Colonic mucosa (tissue), 4 donors: ENCODE data around the gene IFRD2. TPM values are rescaled to one million over a fixed set of nuclear protein-coding genes. Genes with fewer than 3 reads are reported as not detected.
A peak's percentile ranks its signal among the peaks of the same experiment; 100 is the strongest.
"Not testable (repeated sequence)": the region's sequence is repeated elsewhere in the genome, so short reads cannot be mapped to it uniquely, and the experiment has no call there.

Source experiments
- DNase-seq: peaks from one replicate; pipeline ENCODE4 v3.0.0-alpha.2; 2020
- H3K27ac ChIP-seq: fragments of 200-600 bp; one replicate; pipeline ENCODE4 v1.8.0; 2021
- H3K27me3 ChIP-seq: fragments of 200-600 bp; one replicate; pipeline ENCODE4 v1.8.0; 2021
- H3K36me3 ChIP-seq: fragments of 200-600 bp; one replicate; pipeline ENCODE4 v1.8.0; 2021
- H3K4me1 ChIP-seq: fragments of 200-600 bp; one replicate; pipeline ENCODE4 v1.8.0; 2021; ENCODE audit warnings: mild to moderate bottlenecking
- H3K4me3 ChIP-seq: fragments of 200-600 bp; one replicate; pipeline ENCODE4 v1.8.0; 2021
- H3K9ac ChIP-seq, 2 donors: one replicate each; pipeline ENCODE4 v1.7.0; 2013; ENCODE audit warnings: control low read depth in 2 of 2, low read depth in 2 of 2, low read length in 2 of 2
- H3K9me3 ChIP-seq: fragments of 200-600 bp; one replicate; pipeline ENCODE4 v1.8.0; 2021
- intact Hi-C: fragments of 100-400 bp; cut with DNase I; formaldehyde crosslinking; loops from one replicate; pipeline ENCODE4 v1.14.1; 2022
- total RNA-seq, 2 donors: library from RNA; stranded (reverse); fragmentation: NEBNext Ultra II Directional in 1 of 2; extraction: Animal tissue kit (Norgen Biotek cat#: 25700) in 1 of 2; gene quantifications; one replicate each; pipeline ENCODE4 v1.2.1, GENCODE V29; 2021
- TF ChIP-seq, protein P1 (sequence below): fragments of 200-600 bp; IDR thresholded peaks from one replicate; pipeline ENCODE4 v1.8.0; 2022; ENCODE audit warnings: antibody characterized with exemption, mild to moderate bottlenecking
- donor health status: healthy.
- donor health status: DM: no; HTN: no; CAD: no.
- donor health status: DM: no; HTN: no; CAD: no.

Gene IFRD2
- total RNA-seq, 2 donors from 2014 or later, result 52.8 to 129 TPM

GRCh38 chr3:50264383-50264963, 27.8 kb downstream of the IFRD2 start:
- H3K36me3 ChIP-seq, result no peaks in the 10 kb centered on the region
- intact Hi-C loops, result no loop called here
- peaks cover 15% of the 10 kb centered on the region for H3K4me1 ChIP-seq
- TF ChIP-seq, protein P1, sequence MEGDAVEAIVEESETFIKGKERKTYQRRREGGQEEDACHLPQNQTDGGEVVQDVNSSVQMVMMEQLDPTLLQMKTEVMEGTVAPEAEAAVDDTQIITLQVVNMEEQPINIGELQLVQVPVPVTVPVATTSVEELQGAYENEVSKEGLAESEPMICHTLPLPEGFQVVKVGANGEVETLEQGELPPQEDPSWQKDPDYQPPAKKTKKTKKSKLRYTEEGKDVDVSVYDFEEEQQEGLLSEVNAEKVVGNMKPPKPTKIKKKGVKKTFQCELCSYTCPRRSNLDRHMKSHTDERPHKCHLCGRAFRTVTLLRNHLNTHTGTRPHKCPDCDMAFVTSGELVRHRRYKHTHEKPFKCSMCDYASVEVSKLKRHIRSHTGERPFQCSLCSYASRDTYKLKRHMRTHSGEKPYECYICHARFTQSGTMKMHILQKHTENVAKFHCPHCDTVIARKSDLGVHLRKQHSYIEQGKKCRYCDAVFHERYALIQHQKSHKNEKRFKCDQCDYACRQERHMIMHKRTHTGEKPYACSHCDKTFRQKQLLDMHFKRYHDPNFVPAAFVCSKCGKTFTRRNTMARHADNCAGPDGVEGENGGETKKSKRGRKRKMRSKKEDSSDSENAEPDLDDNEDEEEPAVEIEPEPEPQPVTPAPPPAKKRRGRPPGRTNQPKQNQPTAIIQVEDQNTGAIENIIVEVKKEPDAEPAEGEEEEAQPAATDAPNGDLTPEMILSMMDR, result no peak
- no peak overlapping the region for H3K4me3 ChIP-seq
- H3K27ac ChIP-seq, result peak overlapping the region; percentile 85
- peak overlapping the region; percentile 9 to 36 for H3K9ac ChIP-seq
- no peaks in the 10 kb centered on the region for H3K27me3 ChIP-seq
- DNase-seq, result peak; percentile 60
- H3K9me3 ChIP-seq, result no peaks in the 10 kb centered on the region

- TF ChIP-seq, protein P1, result no peak
- intact Hi-C loops, result no loop called here
- DNase-seq, result no peak
- H3K4me3 ChIP-seq, result no peak overlapping the region
- H3K27ac ChIP-seq, result peak overlapping the region; percentile 85
- no peaks in the 10 kb centered on the region for H3K27me3 ChIP-seq
- peaks cover 15% of the 10 kb centered on the region for H3K4me1 ChIP-seq
- peak overlapping the region in 1 of 2 donors; percentile 36 for H3K9ac ChIP-seq
- H3K9me3 ChIP-seq, result no peaks in the 10 kb centered on the region
- H3K36me3 ChIP-seq, result no peaks in the 10 kb centered on the region
Measured at GRCh38 chr3:50263478-50264382, 28.5 kb downstream of the IFRD2 start.

DNA sequence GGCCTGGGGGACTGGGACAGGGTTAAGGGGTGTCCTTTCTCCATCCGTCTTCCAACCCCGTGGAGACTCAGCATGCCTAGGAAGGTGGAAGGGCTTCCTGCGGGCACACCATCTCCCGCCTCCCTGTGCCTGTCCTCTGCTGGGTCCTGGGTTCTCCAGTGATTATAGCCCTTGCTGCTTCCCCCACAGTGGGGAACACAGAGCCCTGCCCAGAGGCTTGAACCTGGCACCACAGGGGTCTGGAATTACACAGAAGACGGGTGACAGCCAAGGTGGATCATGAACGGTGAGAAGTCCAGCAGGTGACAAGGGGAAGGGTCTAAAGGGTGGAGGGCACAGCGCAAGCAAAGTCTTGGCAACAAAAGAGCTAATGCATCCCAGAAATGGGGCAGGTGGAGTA, 29.5 kb downstream of the IFRD2 start:
- no peaks in the 10 kb centered on the region for H3K36me3 ChIP-seq
- no peak for DNase-seq
- TF ChIP-seq, protein P1, result no peak
- intact Hi-C loops, result no loop called here
- H3K9me3 ChIP-seq, result no peaks in the 10 kb centered on the region
- H3K9ac ChIP-seq, result no peak overlapping the region
- H3K27ac ChIP-seq, result no peak overlapping the region
- no peak overlapping the region for H3K4me3 ChIP-seq
- H3K4me1 ChIP-seq, result peaks cover 7% of the 10 kb centered on the region
- H3K27me3 ChIP-seq, result no peaks in the 10 kb centered on the region

GRCh38 chr3:50262200-50262599, 30.0 kb downstream of the IFRD2 start:
- H3K36me3 ChIP-seq, H3K4me3 ChIP-seq, H3K9ac ChIP-seq, H3K4me1 ChIP-seq, H3K9me3 ChIP-seq, H3K27me3 ChIP-seq, DNase-seq, intact Hi-C loops, H3K27ac ChIP-seq: not testable (repeated sequence)

GRCh38 chr3:50261505-50261904, 30.7 kb downstream of the IFRD2 start:
- no peak for DNase-seq
- Histone ChIP-seq H3K36me3 (peaks cover 3% of the 10 kb centered on the region), H3K9ac (peak overlapping the region; percentile 27 to 81), H3K4me3 (no peak overlapping the region), H3K27ac (peak overlapping the region; percentile 90), H3K27me3 (no peaks in the 10 kb centered on the region), H3K4me1 (peaks cover 4% of the 10 kb centered on the region), H3K9me3 (no peaks in the 10 kb centered on the region)
- TF ChIP-seq, protein P1, result no peak
- intact Hi-C loops, result no loop called here
